ENCODE data around the gene FADS3. TPM values are rescaled to one million over a fixed set of nuclear protein-coding genes. Genes with fewer than 3 reads are reported as not detected.

The FADS3 gene
- total and polyA plus RNA-seq, 2 of the 13 experiments (the other 11 are each of a cell fraction or from before 2014, with no cell fraction given): 13.4 to 23.2 TPM

GRCh38 chr11:61911701-61912529 is 20.6 kb upstream of the FADS3 start:
- intact Hi-C loops (cut with micrococcal nuclease; ENCODE audit: unreplicated experiment) (no loop called here), in situ Hi-C loops (cut with HindIII; ENCODE audit: extremely low pct_ligation_motif_present, low pct_unique_long_range_greater_than_20kb) (no loop called here)
- Histone ChIP-seq H3K4me3 (replicated peaks in 1 of 3; ENCODE audit: insufficient read depth in 1 of 3, low read depth in 2 of 3, low read length in 3 of 3) (no peak overlapping the region), H3K27me3 (ENCODE audit: control insufficient read depth in 1 of 2, insufficient read depth in 2 of 2, low read length in 2 of 2) (peaks cover 5 to 14% of the 10 kb centered on the region in 2 experiments; a peak in 3 of 5 replicates), H4K20me1 (ENCODE audit: insufficient read depth, low read length) (no peaks in the 10 kb centered on the region), H3K79me2 (ENCODE audit: insufficient read depth, low read length) (no peaks in the 10 kb centered on the region), H2AFZ (ENCODE audit: low read length) (no peak overlapping the region), H3K27ac (ENCODE audit: extremely low read length, insufficient read depth, low read length) (no peak overlapping the region), H3K9me3 (ENCODE audit: low read length) (no peaks in the 10 kb centered on the region), H3K4me1 (ENCODE audit: insufficient read depth, low read length) (peaks cover 28% of the 10 kb centered on the region), H3K4me2 (ENCODE audit: low read depth, low read length) (no peak overlapping the region), H3K9ac (ENCODE audit: insufficient read depth, low read depth, low read length) (no peak overlapping the region), H3K36me3 (replicated peaks in 1 of 2; ENCODE audit: control insufficient read depth in 1 of 2, insufficient read depth in 2 of 2, low read length in 2 of 2) (no peaks in the 10 kb centered on the region)
- ChIA-PET CTCF (ENCODE audit: low intra/inter-chr PET ratio, low total read pairs) (interaction anchor here (0.9 kb wide), 1 partner anchor 13 kb away, joined by 4 read pairs; no protein-coding TSS in a partner anchor), POLR2A (interaction anchor here (1.0 kb wide), 1 partner anchor 11 kb away, joined by 8 read pairs; no protein-coding TSS in a partner anchor)
- no peak for DNase-seq (ENCODE audit: low spot score)
- no TSS peak for BruUV-seq (replicated peaks)
- no peak for FAIRE-seq
- no peak for ATAC-seq
- 48% methylated on average over 7 of the region's 17 CpGs for WGBS (ENCODE audit: low lambda C conversion rate)
- no peak for TF ChIP-seq SMARCE1 (IDR thresholded peaks at IDR 0.05; ENCODE audit: borderline replicate concordance)
- no peak for TF ChIP-seq XRCC5 (optimal IDR thresholded peaks at IDR 0.05; ENCODE audit: low read length)
- TF ChIP-seq ZNF121 (CRISPR knock-in tag; IDR thresholded peaks at IDR 0.05): no peak
- no peak for TF ChIP-seq ZNF75D (CRISPR knock-in tag; IDR thresholded peaks at IDR 0.05; ENCODE audit: borderline replicate concordance)
- TF ChIP-seq CBFB (CRISPR knock-in tag; IDR thresholded peaks at IDR 0.05): no peak
- TF ChIP-seq HOXA9 (CRISPR knock-in tag; IDR thresholded peaks at IDR 0.05; ENCODE audit: borderline replicate concordance): no peak
- TF ChIP-seq CAMTA2 (CRISPR knock-in tag; IDR thresholded peaks at IDR 0.05; ENCODE audit: borderline replicate concordance): no peak
- TF ChIP-seq KDM5B (CRISPR knock-in tag; IDR thresholded peaks at IDR 0.05; ENCODE audit: borderline replicate concordance): no peak
- TF ChIP-seq, protein P1, sequence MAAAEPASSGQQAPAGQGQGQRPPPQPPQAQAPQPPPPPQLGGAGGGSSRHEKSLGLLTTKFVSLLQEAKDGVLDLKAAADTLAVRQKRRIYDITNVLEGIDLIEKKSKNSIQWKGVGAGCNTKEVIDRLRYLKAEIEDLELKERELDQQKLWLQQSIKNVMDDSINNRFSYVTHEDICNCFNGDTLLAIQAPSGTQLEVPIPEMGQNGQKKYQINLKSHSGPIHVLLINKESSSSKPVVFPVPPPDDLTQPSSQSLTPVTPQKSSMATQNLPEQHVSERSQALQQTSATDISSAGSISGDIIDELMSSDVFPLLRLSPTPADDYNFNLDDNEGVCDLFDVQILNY (CRISPR knock-in tag; conservative IDR thresholded peaks at IDR 0.05): no peak
- no peak for TF ChIP-seq ZNF543 (CRISPR knock-in tag; IDR thresholded peaks at IDR 0.05)
- TF ChIP-seq CENPX (CRISPR knock-in tag; IDR thresholded peaks at IDR 0.05): no peak
- TF ChIP-seq, protein P2, sequence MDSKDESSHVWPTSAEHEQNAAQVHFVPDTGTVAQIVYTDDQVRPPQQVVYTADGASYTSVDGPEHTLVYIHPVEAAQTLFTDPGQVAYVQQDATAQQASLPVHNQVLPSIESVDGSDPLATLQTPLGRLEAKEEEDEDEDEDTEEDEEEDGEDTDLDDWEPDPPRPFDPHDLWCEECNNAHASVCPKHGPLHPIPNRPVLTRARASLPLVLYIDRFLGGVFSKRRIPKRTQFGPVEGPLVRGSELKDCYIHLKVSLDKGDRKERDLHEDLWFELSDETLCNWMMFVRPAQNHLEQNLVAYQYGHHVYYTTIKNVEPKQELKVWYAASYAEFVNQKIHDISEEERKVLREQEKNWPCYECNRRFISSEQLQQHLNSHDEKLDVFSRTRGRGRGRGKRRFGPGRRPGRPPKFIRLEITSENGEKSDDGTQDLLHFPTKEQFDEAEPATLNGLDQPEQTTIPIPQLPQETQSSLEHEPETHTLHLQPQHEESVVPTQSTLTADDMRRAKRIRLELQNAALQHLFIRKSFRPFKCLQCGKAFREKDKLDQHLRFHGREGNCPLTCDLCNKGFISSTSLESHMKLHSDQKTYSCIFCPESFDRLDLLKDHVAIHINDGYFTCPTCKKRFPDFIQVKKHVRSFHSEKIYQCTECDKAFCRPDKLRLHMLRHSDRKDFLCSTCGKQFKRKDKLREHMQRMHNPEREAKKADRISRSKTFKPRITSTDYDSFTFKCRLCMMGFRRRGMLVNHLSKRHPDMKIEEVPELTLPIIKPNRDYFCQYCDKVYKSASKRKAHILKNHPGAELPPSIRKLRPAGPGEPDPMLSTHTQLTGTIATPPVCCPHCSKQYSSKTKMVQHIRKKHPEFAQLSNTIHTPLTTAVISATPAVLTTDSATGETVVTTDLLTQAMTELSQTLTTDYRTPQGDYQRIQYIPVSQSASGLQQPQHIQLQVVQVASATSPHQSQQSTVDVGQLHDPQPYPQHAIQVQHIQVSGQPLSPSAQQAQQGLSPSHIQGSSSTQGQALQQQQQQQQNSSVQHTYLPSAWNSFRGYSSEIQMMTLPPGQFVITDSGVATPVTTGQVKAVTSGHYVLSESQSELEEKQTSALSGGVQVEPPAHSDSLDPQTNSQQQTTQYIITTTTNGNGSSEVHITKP (CRISPR knock-in tag; IDR thresholded peaks at IDR 0.05; ENCODE audit: low read depth): no peak
- TF ChIP-seq, protein P3, sequence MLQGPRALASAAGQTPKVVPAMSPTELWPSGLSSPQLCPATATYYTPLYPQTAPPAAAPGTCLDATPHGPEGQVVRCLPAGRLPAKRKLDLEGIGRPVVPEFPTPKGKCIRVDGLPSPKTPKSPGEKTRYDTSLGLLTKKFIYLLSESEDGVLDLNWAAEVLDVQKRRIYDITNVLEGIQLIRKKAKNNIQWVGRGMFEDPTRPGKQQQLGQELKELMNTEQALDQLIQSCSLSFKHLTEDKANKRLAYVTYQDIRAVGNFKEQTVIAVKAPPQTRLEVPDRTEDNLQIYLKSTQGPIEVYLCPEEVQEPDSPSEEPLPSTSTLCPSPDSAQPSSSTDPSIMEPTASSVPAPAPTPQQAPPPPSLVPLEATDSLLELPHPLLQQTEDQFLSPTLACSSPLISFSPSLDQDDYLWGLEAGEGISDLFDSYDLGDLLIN (CRISPR knock-in tag; IDR thresholded peaks at IDR 0.05; ENCODE audit: borderline replicate concordance): no peak
- no peak for TF ChIP-seq FOSL2 (CRISPR knock-in tag; IDR thresholded peaks at IDR 0.05)
- TF ChIP-seq, protein P4, sequence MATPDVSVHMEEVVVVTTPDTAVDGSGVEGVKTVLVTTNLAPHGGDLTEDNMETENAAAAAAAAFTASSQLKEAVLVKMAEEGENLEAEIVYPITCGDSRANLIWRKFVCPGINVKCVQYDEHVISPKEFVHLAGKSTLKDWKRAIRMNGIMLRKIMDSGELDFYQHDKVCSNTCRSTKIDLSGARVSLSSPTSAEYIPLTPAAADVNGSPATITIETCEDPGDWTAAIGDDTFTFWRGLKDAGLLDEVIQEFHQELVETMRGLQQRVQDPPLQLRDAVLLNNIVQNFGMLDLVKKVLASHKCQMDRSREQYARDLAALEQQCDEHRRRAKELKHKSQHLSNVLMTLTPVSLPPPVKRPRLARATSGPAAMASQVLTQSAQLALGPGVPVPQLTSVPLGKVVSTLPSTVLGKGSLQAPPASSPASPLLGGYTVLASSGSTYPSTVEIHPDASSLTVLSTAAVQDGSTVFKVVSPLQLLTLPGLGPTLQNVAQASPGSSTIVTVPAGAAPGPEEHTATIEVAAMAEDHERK (CRISPR knock-in tag; IDR thresholded peaks at IDR 0.05; ENCODE audit: low read depth): no peak
- TF ChIP-seq HNRNPH1 (optimal IDR thresholded peaks at IDR 0.05; ENCODE audit: low read depth, low read length): no peak
- TF ChIP-seq SMYD3 (CRISPR knock-in tag; IDR thresholded peaks at IDR 0.05): no peak
